Heart right ventricle (tissue), 16 donors: Measurements from ENCODE around the gene NRDC. TPM values are rescaled to one million over a fixed set of nuclear protein-coding genes. Genes with fewer than 3 reads are reported as not detected.
A peak's percentile ranks its signal among the peaks of the same experiment; 100 is the strongest.

Experiments
- ATAC-seq, 8 donors: fragments of 200-7000 bp; cut with Tn5 transposase; one replicate each; pipeline ENCODE4 v1.9.1; 2020; ENCODE audit warnings: mild to moderate bottlenecking in 8 of 8, moderate library complexity in 8 of 8, moderate number of reproducible peaks in 1 of 8
- DNase-seq, 2 donors: peaks; one replicate each; pipeline ENCODE4 v3.0.0-alpha.2; 2020
- H3K27ac ChIP-seq, 10 donors: fragments of 200-600 bp; sonication (generic) in 2 of 10; one replicate each; pipeline versions ENCODE4 v1.5.0 to v1.8.0; 2020 to 2022; ENCODE audit warnings: mild to moderate bottlenecking in 3 of 10
- H3K27me3 ChIP-seq, 7 donors: fragments of 200-600 bp; one replicate each; pipeline ENCODE4 v1.8.0; 2021 to 2022; ENCODE audit warnings: mild to moderate bottlenecking in 2 of 7
- H3K36me3 ChIP-seq, 9 donors: fragments of 200-600 bp; sonication (generic) in 1 of 9; one replicate each; pipeline versions ENCODE4 v1.5.0 to v1.8.0; 2020 to 2022; ENCODE audit warnings: mild to moderate bottlenecking in 2 of 9
- H3K4me1 ChIP-seq, 9 donors: fragments of 200-600 bp; sonication (generic) in 1 of 9; one replicate each; pipeline versions ENCODE4 v1.5.0 to v1.8.0; 2020 to 2022; ENCODE audit warnings: mild to moderate bottlenecking in 4 of 9
- H3K4me3 ChIP-seq, 10 donors: fragments of 200-600 bp; sonication (generic) in 2 of 10; one replicate each; pipeline versions ENCODE4 v1.5.0 to v1.8.0; 2020 to 2022; ENCODE audit warnings: mild to moderate bottlenecking in 7 of 10, moderate library complexity in 2 of 10
- H3K9me3 ChIP-seq, 11 donors: fragments of 200-600 bp in 10 of 11; sonication (generic) in 2 of 11; one replicate each; pipeline versions ENCODE4 v1.5.0 to v1.8.0; 2013 to 2022; ENCODE audit warnings: mild to moderate bottlenecking in 2 of 11, control low read depth in 1 of 11, moderate library complexity in 1 of 11
- WGBS, 2 donors: extraction: QIAGEN DNeasy Blood & Tissue Kit; methylation state at CpG; one replicate each; pipeline ENCODE4 v1.1.7; 2013; ENCODE audit warnings: inconsistent platforms in 1 of 2; 5-methylcytosine and 5-hydroxymethylcytosine counted together
- intact Hi-C, 10 donors: fragments of 100-400 bp; cut with DNase I; formaldehyde crosslinking; loops; one replicate each; pipeline versions ENCODE4 v1.11.1 to v1.14.2; 2022
- polyA plus RNA-seq, 2 donors: library from polyadenylated mRNA; stranded (reverse); fragments of 200-250 nt; gene quantifications; one replicate each; pipeline ENCODE4 v1.2.3, GENCODE V29; 2013
- total RNA-seq, 10 donors: library from RNA; stranded (reverse); fragmentation: NEBNext Ultra II Directional in 3 of 10; extraction: Animal tissue kit (Norgen Biotek cat#: 25700) in 3 of 10; gene quantifications; one replicate each; pipeline versions ENCODE4 v1.2.1 to v1.2.4, GENCODE V29; 2021 to 2023
- TF ChIP-seq, protein P1 (sequence below), 9 donors: fragments of 200-600 bp; sonication (generic) in 2 of 9; IDR thresholded peaks; one replicate each; pipeline versions ENCODE4 v1.5.0 to v1.8.0; 2021 to 2022; ENCODE audit warnings: antibody characterized with exemption in 9 of 9, mild to moderate bottlenecking in 5 of 9, moderate library complexity in 1 of 9
- donor health status: Arrhythmogenic right ventricular cardiomyopathy.
- donor health status: ischemic (EF 13 %, LVEDD 7.1; RV severe dilation, severe dysfunction).
- donor health status: healthy with polysubstance abuse.
- donor health status: DM: no; HTN: yes; CAD: no.
- donor health status: DM: no; HTN: no; CAD: no.
- donor health status: ischemic (EF 25% LVEDD 6.9; RV normal size, moderate dysfunction).
- donor health status: ischemic (EF 25% LVEDD 5.7; RV mildly dilated, moderate dysfunction).
- donor health status: healthy.
- donor health status: DM: yes; HTN: yes; CAD: no.
- donor health status: Ischemic cardiomyopathy.
- donor health status: ischemic (EF 35%, LVEDD 5.7; RV mildly dilated, moderate dysfunction).
- donor health status: nonischemic (EF 11% LVEDD 7.7; RV severe dilation, severe dysfunction).
- donor health status: DM: yes; HTN: yes; CAD: no.
- donor health status: PGD.
- donor health status: ischemic (EF 29% LVEDD 5.4; RV normal size, mild dysfunction).
- donor health status: nonischemic (EF 23%, LVEDD 6.1; RV moderate dilation, normal function).

NRDC gene
- total and polyA plus RNA-seq, 12 donors = 77.8 to 228 (median 135) TPM

- WGBS, 2 donors = 63 to 76% methylated on average over 2 of the region's 2 CpGs
- Histone ChIP-seq H3K27ac (peak overlapping the region in 3 of 10 donors; percentile 4 to 18 (median 5)), H3K4me3 (no peak overlapping the region), H3K4me1 (peaks cover 0 to 25% (median 8%) of the 10 kb centered on the region in 9 donors), H3K9me3 (no peaks in the 10 kb centered on the region), H3K27me3 (no peaks in the 10 kb centered on the region), H3K36me3 (peaks cover 0 to 100% (median 79%) of the 10 kb centered on the region in 9 donors)
- intact Hi-C loops = no loop called here
- no peak for DNase-seq
- TF ChIP-seq, protein P1, sequence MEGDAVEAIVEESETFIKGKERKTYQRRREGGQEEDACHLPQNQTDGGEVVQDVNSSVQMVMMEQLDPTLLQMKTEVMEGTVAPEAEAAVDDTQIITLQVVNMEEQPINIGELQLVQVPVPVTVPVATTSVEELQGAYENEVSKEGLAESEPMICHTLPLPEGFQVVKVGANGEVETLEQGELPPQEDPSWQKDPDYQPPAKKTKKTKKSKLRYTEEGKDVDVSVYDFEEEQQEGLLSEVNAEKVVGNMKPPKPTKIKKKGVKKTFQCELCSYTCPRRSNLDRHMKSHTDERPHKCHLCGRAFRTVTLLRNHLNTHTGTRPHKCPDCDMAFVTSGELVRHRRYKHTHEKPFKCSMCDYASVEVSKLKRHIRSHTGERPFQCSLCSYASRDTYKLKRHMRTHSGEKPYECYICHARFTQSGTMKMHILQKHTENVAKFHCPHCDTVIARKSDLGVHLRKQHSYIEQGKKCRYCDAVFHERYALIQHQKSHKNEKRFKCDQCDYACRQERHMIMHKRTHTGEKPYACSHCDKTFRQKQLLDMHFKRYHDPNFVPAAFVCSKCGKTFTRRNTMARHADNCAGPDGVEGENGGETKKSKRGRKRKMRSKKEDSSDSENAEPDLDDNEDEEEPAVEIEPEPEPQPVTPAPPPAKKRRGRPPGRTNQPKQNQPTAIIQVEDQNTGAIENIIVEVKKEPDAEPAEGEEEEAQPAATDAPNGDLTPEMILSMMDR (IDR thresholded peaks at IDR 0.05) = no peak
- ATAC-seq = no peak
Observed at GRCh38 chr1:51788938-51789337, 89.6 kb downstream of the NRDC start.

DNA sequence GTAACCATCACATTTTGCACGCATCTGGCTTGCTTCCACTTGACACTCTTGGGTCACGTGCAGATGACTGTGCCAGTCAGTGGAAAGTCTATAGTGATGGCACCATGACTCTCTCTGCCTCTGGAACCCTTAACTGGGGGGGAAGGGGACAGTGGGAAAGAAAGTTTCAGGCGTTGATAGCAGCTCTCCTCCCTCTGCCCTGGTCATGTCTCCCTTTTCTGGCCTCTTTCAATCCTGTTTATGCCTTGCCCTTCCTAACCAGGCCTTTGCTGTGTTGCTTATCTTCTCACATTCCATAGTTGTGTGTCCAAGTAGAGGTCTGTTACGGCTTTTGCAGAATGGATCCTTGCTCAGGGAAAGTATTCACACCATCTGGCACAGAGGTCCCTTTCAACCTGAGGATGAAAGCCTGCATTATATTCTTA, 93.5 kb downstream of the NRDC start:
- Histone ChIP-seq H3K27ac (peak overlapping the region in 6 of 10 donors; percentile 42 to 68 (median 48)), H3K4me1 (peaks cover 0 to 25% (median 8%) of the 10 kb centered on the region in 9 donors), H3K4me3 (no peak overlapping the region), H3K36me3 (peaks cover 0 to 100% (median 73%) of the 10 kb centered on the region in 9 donors), H3K27me3 (no peaks in the 10 kb centered on the region), H3K9me3 (no peaks in the 10 kb centered on the region)
- ATAC-seq = peak; percentile 50 to 66 (median 60)
- no peak for DNase-seq
- intact Hi-C loops = no loop called here
- TF ChIP-seq, protein P1 (IDR thresholded peaks at IDR 0.05) = no peak
- WGBS, 2 donors = 42 to 55% methylated on average over 4 of the region's 4 CpGs

- peaks cover 0 to 100% (median 50%) of the 10 kb centered on the region in 9 donors for H3K36me3 ChIP-seq
- H3K27ac ChIP-seq = no peak overlapping the region
- peaks cover 0 to 17% (median 8%) of the 10 kb centered on the region in 9 donors for H3K4me1 ChIP-seq
- no peak overlapping the region for H3K4me3 ChIP-seq
- H3K9me3 ChIP-seq = no peaks in the 10 kb centered on the region
- ATAC-seq (no peak), DNase-seq (no peak)
- TF ChIP-seq, protein P1 (IDR thresholded peaks at IDR 0.05) = no peak
- WGBS, 2 donors = 95 to 98% methylated on average over 3 of the region's 3 CpGs
- intact Hi-C loops = no loop called here
- no peaks in the 10 kb centered on the region for H3K27me3 ChIP-seq
Observed at GRCh38 chr1:51780927-51781326, 97.6 kb downstream of the NRDC start.

DNA sequence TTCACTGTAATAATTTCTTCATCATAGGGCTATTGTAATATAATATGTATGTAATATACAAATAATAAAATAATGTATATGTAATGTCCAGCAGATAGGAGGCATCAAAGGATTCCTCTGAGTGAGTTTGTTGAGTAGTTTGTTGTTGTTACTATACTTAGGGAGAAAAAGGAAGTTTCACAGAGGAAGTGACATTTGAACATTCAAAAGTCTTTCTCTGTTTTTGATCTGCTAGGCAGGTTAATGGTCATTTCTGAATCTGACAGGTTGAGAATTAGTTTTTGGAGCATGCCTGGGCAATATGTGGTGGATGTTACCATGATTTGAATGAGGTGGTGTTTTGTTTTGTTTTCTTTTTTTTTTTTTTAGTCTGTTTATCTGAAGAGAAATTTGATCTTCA, 102.1 kb downstream of the NRDC start:
- intact Hi-C loops = no loop called here

More for the DNA sequence above, 102.1 kb downstream of the NRDC start:
- Histone ChIP-seq H3K9me3 (no peaks in the 10 kb centered on the region), H3K36me3 (peaks cover 0 to 100% (median 27%) of the 10 kb centered on the region in 9 donors), H3K4me3 (no peak overlapping the region), H3K27ac (no peak overlapping the region), H3K4me1 (no peaks in the 10 kb centered on the region), H3K27me3 (no peaks in the 10 kb centered on the region)
- no peak for ATAC-seq
- TF ChIP-seq, protein P1 (IDR thresholded peaks at IDR 0.05) = no peak
- no peak for DNase-seq
